NCI-H1417 (cell line): Measurements from ENCODE around the gene SNX20.

ENCODE experiments used
- DNase-seq, 3 experiments: peaks; one replicate each; lab custom pipeline; 2025; lab: John Stamatoyannopoulos, UW

Gene SNX20

DNA sequence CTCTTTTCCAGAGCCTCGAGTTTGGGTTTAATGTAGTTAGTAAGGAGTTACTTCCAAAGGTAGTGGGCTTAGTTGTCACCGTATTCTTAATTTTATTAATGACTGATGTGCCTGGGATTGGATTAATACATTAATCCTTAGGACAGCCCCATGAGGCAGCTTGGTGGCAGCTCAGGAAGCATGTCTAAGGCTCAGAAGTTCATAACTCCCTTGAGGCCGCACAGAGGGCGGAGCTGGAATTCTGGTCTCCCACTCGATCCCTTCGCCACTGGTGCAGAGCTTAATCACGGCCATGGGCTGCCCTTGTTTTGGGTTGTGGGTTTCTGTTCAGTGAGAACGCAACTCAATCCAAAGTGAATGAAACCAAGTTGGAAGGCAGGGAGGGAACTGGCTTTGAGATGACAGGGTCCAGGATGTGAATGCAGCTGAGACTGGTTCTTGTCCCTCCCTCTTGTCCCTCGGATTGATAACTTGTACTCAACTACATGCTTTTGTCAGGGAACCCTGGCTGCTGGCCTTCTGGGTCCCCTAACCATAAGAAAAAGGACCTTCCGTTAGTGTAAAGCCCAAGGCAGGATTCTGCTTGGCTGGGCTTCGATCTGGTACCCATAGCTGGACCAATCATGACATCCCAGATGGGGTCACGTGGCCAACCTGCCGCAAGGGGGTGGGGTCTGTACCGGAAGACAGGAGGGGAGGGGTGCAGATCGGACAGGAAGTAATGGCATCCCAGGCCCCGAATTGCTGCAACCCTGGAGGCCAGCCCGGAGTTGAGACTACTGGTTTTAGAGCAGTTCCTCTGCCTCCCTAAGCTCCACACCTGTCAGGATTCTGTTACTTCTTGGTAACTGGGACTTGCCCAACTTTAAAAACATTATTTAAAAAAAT lies 45.4 kb downstream of the SNX20 start:
- no peak for DNase-seq

DNA sequence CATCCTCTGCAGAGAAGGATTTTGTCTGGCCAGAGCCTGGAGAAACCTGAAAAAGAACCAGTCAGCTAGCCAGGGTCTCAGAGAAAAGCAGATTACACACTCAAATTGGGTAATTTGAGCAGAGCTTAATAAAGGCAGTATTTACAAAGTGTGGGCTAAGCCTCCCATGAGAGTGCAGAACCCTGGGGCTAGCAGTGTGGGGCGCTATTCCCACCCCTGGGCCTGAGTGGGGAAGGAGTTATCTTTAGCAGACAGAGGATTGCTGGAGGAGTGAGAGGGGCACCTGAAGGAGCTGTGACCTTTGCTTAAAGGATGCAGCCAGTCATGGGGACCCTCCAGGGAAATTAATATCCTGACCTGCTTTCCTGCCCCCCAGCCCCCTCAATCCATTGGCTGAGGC lies 46.2 kb downstream of the SNX20 start:
- DNase-seq = no peak

DNA sequence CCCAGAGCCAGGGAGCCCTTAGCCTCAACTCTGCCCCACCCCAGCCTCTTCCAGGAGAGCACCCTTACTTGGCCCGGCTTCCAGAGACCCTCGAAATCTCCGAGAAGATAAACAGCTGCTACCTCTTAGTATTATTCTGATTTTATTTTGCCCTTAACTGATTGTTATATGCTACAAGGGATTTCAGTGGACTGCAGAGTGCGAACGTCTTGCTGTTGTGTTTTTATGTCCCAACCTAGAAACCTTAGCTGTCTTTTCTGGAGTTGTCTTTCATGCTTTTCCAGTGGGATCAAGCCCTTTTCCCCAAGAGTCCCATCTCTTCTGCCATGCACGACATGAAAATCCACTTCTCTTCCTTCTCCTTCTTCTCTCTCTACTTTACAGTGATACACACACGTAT lies 47.0 kb downstream of the SNX20 start:
- no peak for DNase-seq

GRCh38 chr16:50632927-50633800 lies 47.9 kb downstream of the SNX20 start:
- no peak for DNase-seq

DNA sequence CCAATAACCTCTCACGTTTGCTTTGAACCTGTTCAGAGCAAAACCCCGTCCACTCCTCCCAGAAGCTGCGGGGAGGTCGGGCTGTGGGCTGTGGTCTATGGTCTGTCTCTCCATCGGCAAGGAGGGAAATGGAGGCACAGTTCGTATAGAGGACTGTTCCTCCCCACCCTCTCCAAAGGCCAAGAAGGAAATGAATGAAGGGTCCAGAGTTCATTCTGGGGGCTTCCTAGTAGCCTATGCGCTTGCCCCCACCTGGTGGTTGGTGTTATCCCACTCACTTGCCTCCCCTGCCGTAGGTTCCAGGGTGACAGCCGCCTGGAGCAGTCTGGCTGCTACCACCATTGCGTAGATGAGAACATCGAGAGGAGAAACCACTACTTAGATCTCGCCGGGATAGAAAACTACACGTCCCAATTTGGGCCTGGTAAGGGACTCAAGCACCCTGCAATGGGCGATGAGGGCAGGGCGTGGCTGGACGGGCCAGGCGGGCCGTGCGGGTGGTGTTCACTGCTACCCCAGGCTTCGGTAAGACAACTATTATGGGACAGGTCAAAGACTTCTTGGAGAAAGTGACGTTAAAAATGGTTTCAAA lies 49.0 kb downstream of the SNX20 start:
- no peak for DNase-seq

- no peak for DNase-seq
Measured at GRCh38 chr16:50631249-50631984, 49.7 kb downstream of the SNX20 start.

GRCh38 chr16:50630394-50631020 lies 50.6 kb downstream of the SNX20 start:
- no peak for DNase-seq

DNA sequence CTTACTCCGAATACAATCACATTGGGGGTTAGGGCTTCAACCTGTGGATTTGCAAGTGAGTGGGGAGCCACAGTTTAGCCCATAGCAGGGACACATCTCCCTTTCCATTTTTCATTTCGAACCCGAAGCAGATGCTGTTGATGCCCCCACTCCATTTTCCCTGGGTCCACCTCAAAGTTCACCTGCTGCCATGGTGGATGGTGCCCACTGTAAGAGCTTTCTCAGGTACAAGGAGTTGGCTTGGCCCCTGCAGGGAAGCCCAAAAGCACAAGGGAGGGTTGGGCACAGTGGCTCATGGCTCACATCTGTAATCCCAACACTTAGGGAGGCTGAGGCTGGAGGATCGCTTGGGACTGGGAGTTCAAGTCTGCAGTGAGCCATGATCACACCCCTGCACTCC lies 51.8 kb downstream of the SNX20 start:
- DNase-seq = no peak

GRCh38 chr16:50628156-50628802 lies 52.8 kb downstream of the SNX20 start:
- DNase-seq = no peak

GRCh38 chr16:50627419-50627818 lies 53.7 kb downstream of the SNX20 start:
- peak in 1 of 3 experiments; percentile 11 for DNase-seq

DNA sequence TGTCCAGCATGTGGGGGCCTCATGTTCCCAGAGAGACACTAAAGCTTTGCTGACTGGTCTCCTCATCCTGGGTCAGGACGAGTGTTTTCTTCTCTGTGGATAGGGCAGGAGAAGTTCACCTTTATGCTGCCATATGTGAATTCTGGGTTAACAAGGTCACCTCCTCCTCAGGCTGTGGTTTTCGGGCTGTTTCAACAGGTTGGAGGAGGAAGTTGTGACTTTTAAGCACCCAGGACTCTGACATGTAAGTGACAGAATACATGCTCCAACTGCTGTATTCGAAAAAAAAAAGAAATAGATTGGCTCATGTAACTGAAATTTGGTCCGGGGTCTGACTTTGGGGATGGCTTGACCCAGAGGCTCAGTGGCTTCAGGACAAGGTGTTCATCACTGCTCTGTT lies 54.2 kb downstream of the SNX20 start:
- DNase-seq = no peak

DNA sequence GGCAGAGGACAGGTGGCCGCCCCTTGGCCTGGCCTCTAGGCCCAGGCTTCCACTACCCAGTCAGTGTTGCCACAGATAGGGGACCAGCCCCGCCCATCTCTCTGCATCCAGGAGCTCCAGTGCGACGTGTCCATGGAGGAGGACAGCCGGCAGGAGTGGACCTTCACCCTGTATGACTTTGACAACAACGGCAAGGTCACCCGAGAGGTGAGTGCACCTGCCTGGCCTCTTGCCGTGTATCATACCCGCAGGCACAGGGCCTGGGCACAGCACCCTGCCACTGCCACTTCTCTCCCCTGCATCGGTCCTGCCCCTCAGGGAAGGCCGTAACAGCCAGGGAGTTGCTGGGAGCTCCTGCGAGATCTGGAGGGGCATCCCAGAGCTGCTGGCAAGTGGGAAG lies 55.7 kb downstream of the SNX20 start:
- no peak for DNase-seq

DNA sequence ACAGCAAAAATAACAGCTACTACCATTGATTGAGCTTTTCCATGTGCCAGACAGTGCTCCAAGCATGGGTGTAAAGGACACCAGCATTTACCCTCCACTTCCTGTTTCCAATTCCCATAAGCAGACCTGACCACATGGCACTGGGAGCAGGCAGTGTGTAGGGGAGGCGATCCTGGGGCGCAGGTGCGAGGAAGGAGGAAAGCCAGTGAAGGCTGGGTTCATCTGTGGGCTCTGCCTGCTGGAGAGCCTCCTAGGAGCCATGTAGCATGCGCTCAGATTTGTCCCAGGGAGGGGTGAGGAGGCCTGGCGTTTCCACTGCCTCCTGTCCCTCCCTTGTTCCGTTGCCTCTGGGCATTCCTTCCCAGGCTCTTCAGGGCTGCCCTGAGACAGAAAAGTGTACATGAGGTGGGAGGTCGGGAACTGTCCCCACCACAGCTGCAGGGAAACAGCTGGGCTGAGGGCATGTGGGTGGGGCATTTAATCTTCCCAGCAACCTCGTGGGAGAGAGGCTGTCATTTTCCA lies 56.6 kb downstream of the SNX20 start:
- no peak for DNase-seq

- DNase-seq = no peak
Measured at GRCh38 chr16:50622643-50623369, 58.3 kb downstream of the SNX20 start.

DNA sequence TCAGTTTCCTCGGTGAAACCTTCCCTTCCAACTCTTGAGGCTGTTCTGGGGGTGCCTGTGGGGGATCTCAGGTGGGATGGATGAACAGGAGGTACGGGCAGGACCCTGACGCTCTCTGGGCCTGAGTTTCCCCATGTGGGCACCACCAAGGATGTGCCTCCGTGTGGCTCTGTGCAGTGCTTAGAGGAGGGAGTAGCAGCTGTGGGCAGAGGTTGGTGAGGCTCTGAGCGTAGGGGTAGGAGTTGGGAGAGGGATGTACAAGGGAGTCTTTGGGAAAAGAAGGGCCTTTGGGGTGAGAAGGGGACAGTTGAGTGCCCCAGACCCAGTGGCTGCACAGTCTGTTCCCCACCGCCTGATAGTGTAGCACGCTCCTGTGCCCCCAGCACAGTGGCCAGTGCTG lies 59.1 kb downstream of the SNX20 start:
- no peak for DNase-seq
